Effector memory CD4-positive, alpha-beta T cell (primary cell): ENCODE results near the gene PIEZO2.
"Not testable (repeated sequence)": the region's sequence is repeated elsewhere in the genome, so short reads cannot be mapped to it uniquely, and the experiment has no call there.

Experiments
- DNase-seq, 3 donors: peaks; one replicate each; pipeline ENCODE4 v3.0.0-alpha.2; 2020
- H3K27ac ChIP-seq: 2 replicates; pipeline ENCODE4 v1.7.0; 2013; ENCODE audit warnings: mild to moderate bottlenecking, low read length, moderate library complexity; ENCODE audit not compliant: insufficient read depth, poor library complexity, severe bottlenecking
- H3K27me3 ChIP-seq: replicated peaks from 2 replicates; pipeline ENCODE4 v1.7.0; 2013; ENCODE audit warnings: mild to moderate bottlenecking, low read length; ENCODE audit not compliant: insufficient read depth, control insufficient read depth, poor library complexity, severe bottlenecking
- H3K36me3 ChIP-seq: 2 replicates; pipeline ENCODE4 v1.7.0; 2013; ENCODE audit warnings: mild to moderate bottlenecking, low read length, moderate library complexity; ENCODE audit not compliant: control insufficient read depth, insufficient read depth
- H3K4me1 ChIP-seq: 2 replicates; pipeline ENCODE4 v1.7.0; 2013; ENCODE audit warnings: low read length, mild to moderate bottlenecking; ENCODE audit not compliant: control insufficient read depth, insufficient read depth, poor library complexity, severe bottlenecking
- H3K4me3 ChIP-seq: 2 replicates; pipeline ENCODE4 v1.7.0; 2013; ENCODE audit warnings: low read length, low read depth, mild to moderate bottlenecking; ENCODE audit not compliant: insufficient read depth, poor library complexity, severe bottlenecking
- H3K9me3 ChIP-seq: 2 replicates; pipeline ENCODE4 v1.7.0; 2013; ENCODE audit warnings: mild to moderate bottlenecking, low read length, moderate library complexity; ENCODE audit not compliant: control insufficient read depth

The PIEZO2 gene

GRCh38 chr18:10916387-10916786 lies 233.0 kb downstream of the PIEZO2 start:
- no peak for DNase-seq
- H3K4me3 ChIP-seq, result no peak overlapping the region
- H3K36me3 ChIP-seq, result no peaks in the 10 kb centered on the region
- no peaks in the 10 kb centered on the region for H3K27me3 ChIP-seq
- H3K27ac ChIP-seq, result no peak overlapping the region
- no peaks in the 10 kb centered on the region for H3K9me3 ChIP-seq
- H3K4me1 ChIP-seq, result no peaks in the 10 kb centered on the region

- not testable (repeated sequence) for H3K36me3 ChIP-seq, H3K27ac ChIP-seq, DNase-seq, H3K4me1 ChIP-seq, H3K4me3 ChIP-seq, H3K27me3 ChIP-seq, H3K9me3 ChIP-seq
These were observed 233.6 kb downstream of the PIEZO2 start for GRCh38 chr18:10915748-10916147.

GRCh38 chr18:10914610-10915009 lies 234.8 kb downstream of the PIEZO2 start:
- not testable (repeated sequence) for DNase-seq, H3K36me3 ChIP-seq, H3K4me3 ChIP-seq, H3K4me1 ChIP-seq, H3K27me3 ChIP-seq, H3K27ac ChIP-seq, H3K9me3 ChIP-seq

- Histone ChIP-seq H3K27me3 (no peaks in the 10 kb centered on the region), H3K9me3 (no peaks in the 10 kb centered on the region), H3K4me3 (no peak overlapping the region), H3K27ac (no peak overlapping the region), H3K36me3 (no peaks in the 10 kb centered on the region), H3K4me1 (no peaks in the 10 kb centered on the region)
- DNase-seq, result no peak
These were observed 235.4 kb downstream of the PIEZO2 start for GRCh38 chr18:10913919-10914318.

- no peak overlapping the region for H3K4me3 ChIP-seq
- H3K9me3 ChIP-seq, result no peaks in the 10 kb centered on the region
- H3K27me3 ChIP-seq, result no peaks in the 10 kb centered on the region
- no peaks in the 10 kb centered on the region for H3K4me1 ChIP-seq
- no peaks in the 10 kb centered on the region for H3K36me3 ChIP-seq
- no peak for DNase-seq
- H3K27ac ChIP-seq, result no peak overlapping the region
These were observed 236.4 kb downstream of the PIEZO2 start for GRCh38 chr18:10912790-10913545.

GRCh38 chr18:10909724-10910123 lies 239.6 kb downstream of the PIEZO2 start:
- Histone ChIP-seq H3K9me3 (no peaks in the 10 kb centered on the region), H3K4me1 (no peaks in the 10 kb centered on the region), H3K27ac (no peak overlapping the region), H3K27me3 (no peaks in the 10 kb centered on the region), H3K4me3 (no peak overlapping the region), H3K36me3 (no peaks in the 10 kb centered on the region)
- no peak for DNase-seq

GRCh38 chr18:10908760-10909159 lies 240.6 kb downstream of the PIEZO2 start:
- no peak overlapping the region for H3K27ac ChIP-seq
- H3K4me3 ChIP-seq, result no peak overlapping the region
- H3K4me1 ChIP-seq, result no peaks in the 10 kb centered on the region
- H3K9me3 ChIP-seq, result no peaks in the 10 kb centered on the region
- no peaks in the 10 kb centered on the region for H3K27me3 ChIP-seq
- H3K36me3 ChIP-seq, result no peaks in the 10 kb centered on the region
- DNase-seq, result no peak

- no peak for DNase-seq
- Histone ChIP-seq H3K27me3 (no peaks in the 10 kb centered on the region), H3K4me3 (no peak overlapping the region), H3K27ac (no peak overlapping the region), H3K9me3 (no peaks in the 10 kb centered on the region), H3K4me1 (no peaks in the 10 kb centered on the region), H3K36me3 (no peaks in the 10 kb centered on the region)
These were observed 241.6 kb downstream of the PIEZO2 start for GRCh38 chr18:10907749-10908148.

- no peak overlapping the region for H3K27ac ChIP-seq
- no peaks in the 10 kb centered on the region for H3K27me3 ChIP-seq
- H3K4me1 ChIP-seq, result no peaks in the 10 kb centered on the region
- no peaks in the 10 kb centered on the region for H3K9me3 ChIP-seq
- no peak for DNase-seq
- H3K36me3 ChIP-seq, result no peaks in the 10 kb centered on the region
- no peak overlapping the region for H3K4me3 ChIP-seq
These were observed 248.0 kb downstream of the PIEZO2 start for GRCh38 chr18:10901329-10901728.

GRCh38 chr18:10900435-10900834 lies 248.9 kb downstream of the PIEZO2 start:
- H3K27ac ChIP-seq, result no peak overlapping the region

More at GRCh38 chr18:10900435-10900834, 248.9 kb downstream of the PIEZO2 start:
- Histone ChIP-seq H3K9me3 (no peaks in the 10 kb centered on the region), H3K27me3 (no peaks in the 10 kb centered on the region), H3K4me3 (no peak overlapping the region), H3K4me1 (no peaks in the 10 kb centered on the region), H3K36me3 (no peaks in the 10 kb centered on the region)
- DNase-seq, result no peak
